Glutamatergic neuron (in vitro differentiated cells): ENCODE data around the gene ABCA12. TPM values are rescaled to one million over a fixed set of nuclear protein-coding genes. Genes with fewer than 3 reads are reported as not detected.

ENCODE experiments used
- DNase-seq: peaks from one replicate; pipeline ENCODE4 v3.0.0; 2022
- H3K27ac Mint-ChIP-seq: one replicate; pipeline ENCODE4 v1.8.0; 2020; ENCODE audit warnings: mild to moderate bottlenecking, mixed read lengths, inconsistent platforms; ENCODE audit not compliant: unreplicated experiment
- H3K27me3 Mint-ChIP-seq: one replicate; pipeline ENCODE4 v1.8.0; 2020; ENCODE audit warnings: mild to moderate bottlenecking, moderate library complexity, mixed read lengths, inconsistent platforms; ENCODE audit not compliant: unreplicated experiment
- H3K36me3 Mint-ChIP-seq: one replicate; pipeline ENCODE4 v1.8.0; 2020; ENCODE audit warnings: mild to moderate bottlenecking, mixed read lengths, inconsistent platforms; ENCODE audit not compliant: unreplicated experiment
- H3K4me1 Mint-ChIP-seq: one replicate; pipeline ENCODE4 v1.8.0; 2020; ENCODE audit warnings: mild to moderate bottlenecking, low read depth, mixed read lengths, inconsistent platforms; ENCODE audit not compliant: unreplicated experiment
- H3K4me3 Mint-ChIP-seq: one replicate; pipeline ENCODE4 v1.8.0; 2020; ENCODE audit warnings: mild to moderate bottlenecking, mixed read lengths, inconsistent platforms; ENCODE audit not compliant: unreplicated experiment
- H3K9me3 Mint-ChIP-seq: one replicate; pipeline ENCODE4 v1.8.0; 2020; ENCODE audit warnings: mild to moderate bottlenecking, moderate library complexity, mixed read lengths, inconsistent platforms; ENCODE audit not compliant: unreplicated experiment
- CTCF ChIP-seq: fragments of 200-600 bp; sonication (generic); IDR thresholded peaks from one replicate; pipeline ENCODE4 v1.5.0; 2021; ENCODE audit not compliant: partially characterized antibody, unreplicated experiment
- total RNA-seq: library from RNA; stranded (reverse); fragmentation: NEBNext Ultra II Directional; extraction: Animal tissue kit (Norgen Biotek cat#: 25700); gene quantifications from one replicate; pipeline ENCODE4 v1.2.1, GENCODE V29; 2021; ENCODE audit not compliant: unreplicated experiment

The ABCA12 gene
- total RNA-seq, 1 donor from 2014 or later = 0.37 TPM

- H3K4me3 Mint-ChIP-seq = no peak overlapping the region
- no peaks in the 10 kb centered on the region for H3K27me3 Mint-ChIP-seq
- H3K9me3 Mint-ChIP-seq = no peaks in the 10 kb centered on the region
- DNase-seq = no peak
- no peak overlapping the region for H3K27ac Mint-ChIP-seq
- TF ChIP-seq CTCF = no peak
- no peaks in the 10 kb centered on the region for H3K36me3 Mint-ChIP-seq
- no peaks in the 10 kb centered on the region for H3K4me1 Mint-ChIP-seq
These were observed 142.3 kb downstream of the ABCA12 start for GRCh38 chr2:214995926-214996670.

GRCh38 chr2:214995409-214995808 lies 143.0 kb downstream of the ABCA12 start:
- no peaks in the 10 kb centered on the region for H3K9me3 Mint-ChIP-seq
- H3K4me1 Mint-ChIP-seq = no peaks in the 10 kb centered on the region
- no peaks in the 10 kb centered on the region for H3K27me3 Mint-ChIP-seq
- no peaks in the 10 kb centered on the region for H3K36me3 Mint-ChIP-seq
- H3K27ac Mint-ChIP-seq = no peak overlapping the region
- no peak for TF ChIP-seq CTCF
- DNase-seq = no peak
- H3K4me3 Mint-ChIP-seq = no peak overlapping the region

- H3K27ac Mint-ChIP-seq = no peak overlapping the region
These were observed 145.5 kb downstream of the ABCA12 start for GRCh38 chr2:214992911-214993310.

GRCh38 chr2:214989187-214989586 lies 149.2 kb downstream of the ABCA12 start:
- H3K4me1 Mint-ChIP-seq = peaks cover 8% of the 10 kb centered on the region
- DNase-seq = no peak
- no peaks in the 10 kb centered on the region for H3K9me3 Mint-ChIP-seq
- no peak overlapping the region for H3K27ac Mint-ChIP-seq
- H3K4me3 Mint-ChIP-seq = no peak overlapping the region
- H3K36me3 Mint-ChIP-seq = no peaks in the 10 kb centered on the region
- no peak for TF ChIP-seq CTCF
- H3K27me3 Mint-ChIP-seq = no peaks in the 10 kb centered on the region

More at GRCh38 chr2:214992911-214993310, 145.5 kb downstream of the ABCA12 start:
- H3K4me3 Mint-ChIP-seq = no peak overlapping the region
- no peaks in the 10 kb centered on the region for H3K4me1 Mint-ChIP-seq
- no peaks in the 10 kb centered on the region for H3K27me3 Mint-ChIP-seq
- DNase-seq = no peak
- H3K9me3 Mint-ChIP-seq = no peaks in the 10 kb centered on the region
- TF ChIP-seq CTCF = no peak
- H3K36me3 Mint-ChIP-seq = no peaks in the 10 kb centered on the region

GRCh38 chr2:214987261-214987660 lies 151.2 kb downstream of the ABCA12 start:
- Mint-ChIP-seq H3K4me3 (no peak overlapping the region), H3K27ac (peak overlapping the region; percentile 39), H3K36me3 (no peaks in the 10 kb centered on the region), H3K4me1 (peaks cover 8% of the 10 kb centered on the region), H3K27me3 (no peaks in the 10 kb centered on the region), H3K9me3 (no peaks in the 10 kb centered on the region)
- no peak for TF ChIP-seq CTCF
- no peak for DNase-seq
